Activated CD4-positive, alpha-beta T cell treated with anti-CD3 and anti-CD28 coated beads, Interleukin-2, amount 10 ng/mL, durations not matched to agents 24 days and 14 days (primary cell): Measurements from ENCODE around the gene PDXDC1. TPM values are rescaled to one million over a fixed set of nuclear protein-coding genes. Genes with fewer than 3 reads are reported as not detected.
"Not testable (repeated sequence)": the region's sequence is repeated elsewhere in the genome, so short reads cannot be mapped to it uniquely, and the experiment has no call there.

Source experiments
- DNase-seq: peaks from one replicate; pipeline ENCODE4 v3.0.0; 2022
- H3K27ac Mint-ChIP-seq: one replicate; pipeline ENCODE4 v1.8.0; 2022; ENCODE audit warnings: mild to moderate bottlenecking, mixed read lengths
- H3K27me3 Mint-ChIP-seq: one replicate; pipeline ENCODE4 v1.8.0; 2022; ENCODE audit warnings: mixed read lengths
- H3K36me3 Mint-ChIP-seq: one replicate; pipeline ENCODE4 v1.8.0; 2022; ENCODE audit warnings: low read depth, mild to moderate bottlenecking, mixed read lengths
- H3K4me1 Mint-ChIP-seq: one replicate; pipeline ENCODE4 v1.8.0; 2021; ENCODE audit warnings: mixed read lengths
- H3K4me3 Mint-ChIP-seq: one replicate; pipeline ENCODE4 v1.8.0; 2022; ENCODE audit warnings: mild to moderate bottlenecking, moderate library complexity, mixed read lengths
- H3K9me3 Mint-ChIP-seq: one replicate; pipeline ENCODE4 v1.8.0; 2021; ENCODE audit warnings: mixed read lengths
- intact Hi-C: fragments of 100-400 bp; cut with micrococcal nuclease; formaldehyde crosslinking; loops from one replicate; pipeline ENCODE4 v1.15.1; 2023
- total RNA-seq: library from RNA; stranded (reverse); gene quantifications from 2 replicates; pipeline ENCODE4 v1.2.3, GENCODE V29; 2022

PDXDC1 gene
- total RNA-seq, 1 donor from 2014 or later, result 56.1 TPM

GRCh38 chr16:15032547-15033308 is 57.9 kb downstream of the PDXDC1 start:
- no peaks in the 10 kb centered on the region for H3K27me3 Mint-ChIP-seq
- H3K27ac Mint-ChIP-seq, result no peak overlapping the region
- intact Hi-C loops, result no loop called here
- H3K9me3 Mint-ChIP-seq, result no peaks in the 10 kb centered on the region
- H3K4me3 Mint-ChIP-seq, result no peak overlapping the region
- peaks cover 5% of the 10 kb centered on the region for H3K4me1 Mint-ChIP-seq
- H3K36me3 Mint-ChIP-seq, result peaks cover 55% of the 10 kb centered on the region
- DNase-seq, result no peak

- Mint-ChIP-seq H3K27ac (no peak overlapping the region), H3K4me3 (no peak overlapping the region), H3K27me3 (no peaks in the 10 kb centered on the region), H3K4me1 (peaks cover 5% of the 10 kb centered on the region), H3K9me3 (no peaks in the 10 kb centered on the region), H3K36me3 (peaks cover 54% of the 10 kb centered on the region)
- DNase-seq, result no peak
- intact Hi-C loops, result no loop called here
These were observed 58.5 kb downstream of the PDXDC1 start for GRCh38 chr16:15033309-15033707.

GRCh38 chr16:15034266-15035162 is 59.7 kb downstream of the PDXDC1 start:
- intact Hi-C loops, result no loop called here
- no peaks in the 10 kb centered on the region for H3K9me3 Mint-ChIP-seq
- H3K27me3 Mint-ChIP-seq, result no peaks in the 10 kb centered on the region
- H3K4me3 Mint-ChIP-seq, result no peak overlapping the region
- H3K4me1 Mint-ChIP-seq, result peaks cover 5% of the 10 kb centered on the region
- peaks cover 59% of the 10 kb centered on the region for H3K36me3 Mint-ChIP-seq
- no peak for DNase-seq
- H3K27ac Mint-ChIP-seq, result no peak overlapping the region

GRCh38 chr16:15035163-15035729 is 60.4 kb downstream of the PDXDC1 start:
- Mint-ChIP-seq H3K27ac (no peak overlapping the region), H3K4me1 (peaks cover 5% of the 10 kb centered on the region), H3K36me3 (peaks cover 62% of the 10 kb centered on the region), H3K4me3 (no peak overlapping the region), H3K9me3 (no peaks in the 10 kb centered on the region), H3K27me3 (no peaks in the 10 kb centered on the region)
- DNase-seq, result no peak
- intact Hi-C loops, result no loop called here

- no peak for DNase-seq
- Mint-ChIP-seq H3K27me3 (no peaks in the 10 kb centered on the region), H3K4me1 (no peaks in the 10 kb centered on the region), H3K27ac (no peak overlapping the region), H3K36me3 (peaks cover 54% of the 10 kb centered on the region), H3K4me3 (no peak overlapping the region), H3K9me3 (no peaks in the 10 kb centered on the region)
- intact Hi-C loops, result no loop called here
These were observed 62.2 kb downstream of the PDXDC1 start for GRCh38 chr16:15037003-15037402.

- no peak overlapping the region for H3K4me3 Mint-ChIP-seq
- no peak for DNase-seq
- peaks cover 52% of the 10 kb centered on the region for H3K36me3 Mint-ChIP-seq
- H3K27me3 Mint-ChIP-seq, result no peaks in the 10 kb centered on the region
- H3K9me3 Mint-ChIP-seq, result no peaks in the 10 kb centered on the region
- intact Hi-C loops, result no loop called here
- peak overlapping the region; percentile 18 for H3K27ac Mint-ChIP-seq
- H3K4me1 Mint-ChIP-seq, result no peaks in the 10 kb centered on the region
These were observed 62.9 kb downstream of the PDXDC1 start for GRCh38 chr16:15037745-15038144.

- Mint-ChIP-seq H3K36me3 (peaks cover 45% of the 10 kb centered on the region), H3K9me3 (no peaks in the 10 kb centered on the region), H3K27ac (no peak overlapping the region), H3K4me1 (no peaks in the 10 kb centered on the region), H3K4me3 (no peak overlapping the region), H3K27me3 (no peaks in the 10 kb centered on the region)
- DNase-seq, result no peak
- intact Hi-C loops, result no loop called here
These were observed 63.9 kb downstream of the PDXDC1 start for GRCh38 chr16:15038689-15039088.

- no peaks in the 10 kb centered on the region for H3K27me3 Mint-ChIP-seq
- intact Hi-C loops, result no loop called here
- H3K27ac Mint-ChIP-seq, result no peak overlapping the region
- peaks cover 37% of the 10 kb centered on the region for H3K36me3 Mint-ChIP-seq
- H3K4me3 Mint-ChIP-seq, result no peak overlapping the region
- H3K4me1 Mint-ChIP-seq, result no peaks in the 10 kb centered on the region
- no peak for DNase-seq
- no peaks in the 10 kb centered on the region for H3K9me3 Mint-ChIP-seq
These were observed 66.6 kb downstream of the PDXDC1 start for GRCh38 chr16:15041271-15042004.

- H3K9me3 Mint-ChIP-seq, result no peaks in the 10 kb centered on the region
- no peak overlapping the region for H3K4me3 Mint-ChIP-seq
- H3K27ac Mint-ChIP-seq, result no peak overlapping the region
- H3K27me3 Mint-ChIP-seq, result no peaks in the 10 kb centered on the region
- DNase-seq, result no peak
- intact Hi-C loops, result no loop called here
- no peaks in the 10 kb centered on the region for H3K4me1 Mint-ChIP-seq
- peaks cover 30% of the 10 kb centered on the region for H3K36me3 Mint-ChIP-seq
These were observed 68.5 kb downstream of the PDXDC1 start for GRCh38 chr16:15043344-15043743.

GRCh38 chr16:15044286-15044685 is 69.5 kb downstream of the PDXDC1 start:
- no peaks in the 10 kb centered on the region for H3K9me3 Mint-ChIP-seq
- no peaks in the 10 kb centered on the region for H3K27me3 Mint-ChIP-seq
- intact Hi-C loops, result no loop called here
- no peaks in the 10 kb centered on the region for H3K4me1 Mint-ChIP-seq
- DNase-seq, result no peak
- no peak overlapping the region for H3K4me3 Mint-ChIP-seq
- no peak overlapping the region for H3K27ac Mint-ChIP-seq
- H3K36me3 Mint-ChIP-seq, result peaks cover 23% of the 10 kb centered on the region

- peaks cover 17% of the 10 kb centered on the region for H3K36me3 Mint-ChIP-seq
- H3K4me3 Mint-ChIP-seq, H3K4me1 Mint-ChIP-seq: not testable (repeated sequence)
These were observed 70.4 kb downstream of the PDXDC1 start for GRCh38 chr16:15045270-15045669.

GRCh38 chr16:15046692-15047376 is 72.0 kb downstream of the PDXDC1 start:
- no peak overlapping the region for H3K4me3 Mint-ChIP-seq
- H3K4me1 Mint-ChIP-seq, result no peaks in the 10 kb centered on the region
- peaks cover 13% of the 10 kb centered on the region for H3K36me3 Mint-ChIP-seq
- no peak for DNase-seq
- no peaks in the 10 kb centered on the region for H3K9me3 Mint-ChIP-seq
- H3K27me3 Mint-ChIP-seq, result no peaks in the 10 kb centered on the region
- H3K27ac Mint-ChIP-seq, result no peak overlapping the region
- intact Hi-C loops, result no loop called here

More at GRCh38 chr16:15045270-15045669, 70.4 kb downstream of the PDXDC1 start:
- DNase-seq, H3K9me3 Mint-ChIP-seq, intact Hi-C loops, H3K27ac Mint-ChIP-seq, H3K27me3 Mint-ChIP-seq: not testable (repeated sequence)

- H3K36me3 Mint-ChIP-seq, result peaks cover 8% of the 10 kb centered on the region
- DNase-seq, result no peak
- peaks cover 8% of the 10 kb centered on the region for H3K4me1 Mint-ChIP-seq
- H3K27ac Mint-ChIP-seq, result no peak overlapping the region
- H3K9me3 Mint-ChIP-seq, result no peaks in the 10 kb centered on the region
- no peak overlapping the region for H3K4me3 Mint-ChIP-seq
- intact Hi-C loops, result no loop called here
- no peaks in the 10 kb centered on the region for H3K27me3 Mint-ChIP-seq
These were observed 74.9 kb downstream of the PDXDC1 start for GRCh38 chr16:15049581-15050180.
